GM12878 (cell line): Measurements from ENCODE around the gene SNAPIN. TPM values are rescaled to one million over a fixed set of nuclear protein-coding genes. Genes with fewer than 3 reads are reported as not detected.

ENCODE experiments used
- ATAC-seq: fragments of 200-7000 bp; cut with Tn5 transposase; 3 replicates; pipeline ENCODE4 v1.9.1; 2020; ENCODE audit warnings: mild to moderate bottlenecking, moderate library complexity
- BruUV-seq: library from RNA; stranded (reverse); fragments of 400-500 nt; replicated peaks from 2 replicates; lab custom pipeline; 2021; lab: Mats Ljungman, UMichigan
- CTCF ChIA-PET: fragments of 300-600 bp; sonication (Branson Sonifier 250); formaldehyde crosslinking; extraction: SDS; loops from one replicate; lab custom pipeline; 2021; ENCODE audit warnings: inconsistent platforms; lab: Yijun Ruan, JAX
- POLR2A ChIA-PET: fragments of 350-600 bp; formaldehyde crosslinking; extraction: SDS; loops from one replicate; lab custom pipeline; 2021; ENCODE audit warnings: inconsistent platforms; lab: Charles Lee
- RAD21 ChIA-PET: fragments of 300-600 bp; sonication (Branson Sonifier 250); formaldehyde crosslinking; loops from one replicate; lab custom pipeline; 2023; ENCODE audit warnings: antibody characterized with exemption; ENCODE audit not compliant: unreplicated experiment; lab: Charles Lee
- SMC1A ChIA-PET: fragments of 300-600 bp; sonication (Branson Sonifier 250); formaldehyde crosslinking; loops from one replicate; lab custom pipeline; 2023; ENCODE audit not compliant: unreplicated experiment, uncharacterized antibody; lab: Charles Lee
- DNase-seq: peaks from one replicate; pipeline ENCODE4 v3.0.0-alpha.2; 2011; ENCODE audit warnings: low read depth, low spot score
- FAIRE-seq: peaks from 3 replicates; lab custom pipeline; 2011; peaks lifted over from hg19 to GRCh38; lab: Jason Lieb, UNC
- H2AFZ ChIP-seq: 2 replicates; pipeline ENCODE4 v1.6.0; 2011; ENCODE audit warnings: low read depth, low read length, control low read depth; ENCODE audit not compliant: control insufficient read depth
- H3K27ac ChIP-seq: 2 replicates; pipeline ENCODE4 v1.5.1; 2011; ENCODE audit warnings: control low read depth; ENCODE audit not compliant: control insufficient read depth, insufficient read depth
- H3K27me3 ChIP-seq, 2 experiments: replicated peaks in 1 of 2; 2 replicates each; pipeline versions ENCODE4 v1.6.0 to v1.6.1; 2011; ENCODE audit warnings: low read length in 1 of 2; ENCODE audit not compliant: control insufficient read depth in 2 of 2, insufficient read depth in 2 of 2
- H3K36me3 ChIP-seq, 2 experiments: 2 replicates each; pipeline ENCODE4 v1.5.1; 2011; ENCODE audit warnings: low read length in 1 of 2; ENCODE audit not compliant: control insufficient read depth in 2 of 2, insufficient read depth in 2 of 2
- H3K4me1 ChIP-seq: 2 replicates; pipeline ENCODE4 v1.6.1; 2011; ENCODE audit warnings: mild to moderate bottlenecking, low read length, moderate library complexity, mixed read lengths; ENCODE audit not compliant: control insufficient read depth, insufficient read depth
- H3K4me2 ChIP-seq: 2 replicates; pipeline ENCODE4 v1.6.0; 2011; ENCODE audit warnings: control low read depth; ENCODE audit not compliant: control insufficient read depth, insufficient read depth
- H3K4me3 ChIP-seq: fragments of 200-600 bp; sonication (generic); 2 replicates; pipeline ENCODE4 v1.5.1; 2016
- H3K79me2 ChIP-seq: 2 replicates; pipeline ENCODE4 v1.6.0; 2011; ENCODE audit warnings: low read length; ENCODE audit not compliant: control insufficient read depth, insufficient read depth
- H3K9ac ChIP-seq: 2 replicates; pipeline ENCODE4 v1.8.0; 2011; ENCODE audit warnings: low read length, control low read depth, mixed read lengths; ENCODE audit not compliant: control insufficient read depth, insufficient read depth
- H3K9me3 ChIP-seq: replicated peaks from 3 replicates; pipeline ENCODE4 v1.5.1; 2011; ENCODE audit warnings: mild to moderate bottlenecking, low read length; ENCODE audit not compliant: control insufficient read depth, insufficient read depth
- H4K20me1 ChIP-seq: 2 replicates; pipeline ENCODE4 v1.6.0; 2011; ENCODE audit not compliant: control insufficient read depth, insufficient read depth
- CBFB ChIP-seq: IDR thresholded peaks from 2 replicates; pipeline ENCODE4 v1.6.1; 2016; ENCODE audit warnings: antibody characterized with exemption, low read depth
- NFYA ChIP-seq: IDR thresholded peaks from 2 replicates; pipeline ENCODE4 v1.6.1; 2011; ENCODE audit warnings: low read depth, mild to moderate bottlenecking, low read length, improper control_type of control experiment, borderline replicate concordance
- NR2C1 ChIP-seq: fragments of 450-650 bp; IDR thresholded peaks from 2 replicates; pipeline ENCODE4 v1.6.1; 2017; ENCODE audit warnings: antibody characterized with exemption, mild to moderate bottlenecking, moderate library complexity
- TCF7 ChIP-seq: IDR thresholded peaks from 2 replicates; pipeline ENCODE4 v1.6.1; 2014; ENCODE audit warnings: antibody characterized with exemption, borderline replicate concordance
- WGBS: methylation state at CpG from one replicate; pipeline ENCODE4 v1.1.6; 2016; ENCODE audit warnings: low lambda C conversion rate; ENCODE audit not compliant: insufficient replicate concordance, insufficient coverage; ENCODE audit errors: missing lambda C conversion rate; 5-methylcytosine and 5-hydroxymethylcytosine counted together
- in situ Hi-C: fragments of 300-500 bp; cut with MboI; formaldehyde crosslinking; loops from 9 replicates; pipeline ENCODE4 v1.14.3; 2018; ENCODE audit warnings: mixed read lengths
- intact Hi-C: fragments of 100-400 bp; cut with micrococcal nuclease; formaldehyde crosslinking; loops from one replicate; pipeline ENCODE4 v1.14.2; 2022; ENCODE audit not compliant: unreplicated experiment
- polyA plus RNA-seq, 11 experiments: library from polyadenylated mRNA; depleted of rRNA in 4 of 11; unstranded in 6 of 11; stranded (reverse) in 5 of 11; fragments of >200 nt; fragmentation: Nextera tagmentation in 4 of 11; fragmentation: Illumina TruSeq in 1 of 11; extraction: Ambion mirVana in 4 of 11; extraction: Trizol in 1 of 11; gene quantifications; 1 replicate in 1 of 11; 2 replicates in 10 of 11; pipeline versions ENCODE4 v1.2.1 to v1.2.3, GENCODE V29; 2011 to 2016; ENCODE audit warnings: inconsistent platforms in 2 of 11, missing spikeins in 2 of 11, low read depth in 1 of 11
- total RNA-seq, 4 experiments: library from RNA; depleted of rRNA in 3 of 4; stranded (reverse); fragments of >200 nt in 3 of 4; fragmentation: Illumina TruSeq in 1 of 4; extraction: Trizol in 1 of 4; gene quantifications; 2 replicates each; pipeline versions ENCODE4 v1.2.1 to v1.2.3, GENCODE V29; 2013 to 2021
- TF ChIP-seq, protein P1 (sequence below): fragments of 450-650 bp; IDR thresholded peaks from 2 replicates; pipeline ENCODE4 v1.6.1; 2017; ENCODE audit warnings: borderline replicate concordance
- TF ChIP-seq, protein P2 (sequence below): IDR thresholded peaks from 2 replicates; pipeline ENCODE4 v1.6.1; 2011; ENCODE audit warnings: low read depth, mild to moderate bottlenecking, low read length, moderate library complexity, borderline replicate concordance; ENCODE audit errors: extremely low read depth
- TF ChIP-seq, protein P3 (sequence below), 3 experiments: IDR thresholded peaks in 2 of 3; conservative IDR thresholded peaks in 1 of 3; 2 replicates each; pipeline ENCODE4 v1.5.1; 2011; ENCODE audit warnings: low read depth in 3 of 3, low read length in 3 of 3, mild to moderate bottlenecking in 3 of 3, control low read depth in 2 of 3, moderate library complexity in 2 of 3, inconsistent platforms in 1 of 3, mixed read lengths in 1 of 3; ENCODE audit not compliant: control insufficient read depth in 2 of 3, insufficient read depth in 1 of 3; ENCODE audit errors: extremely low read depth in 1 of 3
- TF ChIP-seq, protein P4 (sequence below): IDR thresholded peaks from 2 replicates; pipeline ENCODE4 v1.6.1; 2011; ENCODE audit warnings: mild to moderate bottlenecking, low read depth, low read length, moderate library complexity; ENCODE audit not compliant: insufficient replicate concordance
- TF ChIP-seq, protein P5 (sequence below): IDR thresholded peaks from 2 replicates; pipeline ENCODE4 v1.6.1; 2012; ENCODE audit warnings: low read depth, low read length, improper control_type of control experiment

Gene SNAPIN
- total and polyA plus RNA-seq, 10 of the 15 experiments (the other 5 are each of a cell fraction or from before 2014, with no cell fraction given) = 12.4 to 78.1 (median 38.6) TPM

DNA sequence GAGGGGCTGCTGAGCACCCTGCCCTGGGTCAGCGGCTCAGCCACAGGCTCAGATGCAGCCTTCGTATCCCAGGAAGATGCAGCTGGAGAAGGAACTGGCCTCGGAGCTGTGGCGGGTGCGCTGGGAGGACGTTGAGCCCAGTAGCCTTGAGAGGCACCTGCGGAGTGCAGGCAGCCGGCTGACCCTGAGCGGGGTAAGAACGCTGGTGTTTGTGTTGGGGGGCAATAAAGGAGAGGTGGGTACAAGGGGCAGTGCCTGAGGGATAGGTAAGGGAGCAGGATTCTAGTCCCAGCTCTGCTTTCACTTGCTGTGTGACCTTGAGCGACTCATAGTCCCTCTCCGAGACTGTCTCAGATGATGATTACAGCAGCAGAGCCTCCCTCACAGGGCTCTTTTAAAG is 26.4 kb downstream of the SNAPIN start:
- Histone ChIP-seq H3K27ac (no peak overlapping the region), H3K4me3 (no peak overlapping the region), H3K9me3 (no peaks in the 10 kb centered on the region), H2AFZ (no peak overlapping the region), H3K4me1 (no peaks in the 10 kb centered on the region), H4K20me1 (no peaks in the 10 kb centered on the region; the same call in 1 of the 2 replicates), H3K36me3 (no peaks in the 10 kb centered on the region), H3K27me3 (peaks cover 5 to 8% of the 10 kb centered on the region in 2 experiments), H3K4me2 (no peak overlapping the region), H3K9ac (no peak overlapping the region), H3K79me2 (no peaks in the 10 kb centered on the region)
- intact Hi-C loops = no loop called here
- ATAC-seq (no peak), DNase-seq (no peak), FAIRE-seq (no peak)
- WGBS = 56% methylated on average over 12 of the region's 12 CpGs
- ChIA-PET RAD21 (no interaction called here), SMC1A (interaction anchor here (0.7 to 1.3 kb wide), 2 partner anchors 10 to 114 kb away, joined by 3 read pairs; no protein-coding TSS in a partner anchor), CTCF (no interaction called here), POLR2A (no interaction called here)
- in situ Hi-C loops = no loop called here
- no peak for TF ChIP-seq TCF7
- TF ChIP-seq, protein P1, sequence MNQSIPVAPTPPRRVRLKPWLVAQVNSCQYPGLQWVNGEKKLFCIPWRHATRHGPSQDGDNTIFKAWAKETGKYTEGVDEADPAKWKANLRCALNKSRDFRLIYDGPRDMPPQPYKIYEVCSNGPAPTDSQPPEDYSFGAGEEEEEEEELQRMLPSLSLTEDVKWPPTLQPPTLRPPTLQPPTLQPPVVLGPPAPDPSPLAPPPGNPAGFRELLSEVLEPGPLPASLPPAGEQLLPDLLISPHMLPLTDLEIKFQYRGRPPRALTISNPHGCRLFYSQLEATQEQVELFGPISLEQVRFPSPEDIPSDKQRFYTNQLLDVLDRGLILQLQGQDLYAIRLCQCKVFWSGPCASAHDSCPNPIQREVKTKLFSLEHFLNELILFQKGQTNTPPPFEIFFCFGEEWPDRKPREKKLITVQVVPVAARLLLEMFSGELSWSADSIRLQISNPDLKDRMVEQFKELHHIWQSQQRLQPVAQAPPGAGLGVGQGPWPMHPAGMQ = no peak
- BruUV-seq = no TSS peak

DNA sequence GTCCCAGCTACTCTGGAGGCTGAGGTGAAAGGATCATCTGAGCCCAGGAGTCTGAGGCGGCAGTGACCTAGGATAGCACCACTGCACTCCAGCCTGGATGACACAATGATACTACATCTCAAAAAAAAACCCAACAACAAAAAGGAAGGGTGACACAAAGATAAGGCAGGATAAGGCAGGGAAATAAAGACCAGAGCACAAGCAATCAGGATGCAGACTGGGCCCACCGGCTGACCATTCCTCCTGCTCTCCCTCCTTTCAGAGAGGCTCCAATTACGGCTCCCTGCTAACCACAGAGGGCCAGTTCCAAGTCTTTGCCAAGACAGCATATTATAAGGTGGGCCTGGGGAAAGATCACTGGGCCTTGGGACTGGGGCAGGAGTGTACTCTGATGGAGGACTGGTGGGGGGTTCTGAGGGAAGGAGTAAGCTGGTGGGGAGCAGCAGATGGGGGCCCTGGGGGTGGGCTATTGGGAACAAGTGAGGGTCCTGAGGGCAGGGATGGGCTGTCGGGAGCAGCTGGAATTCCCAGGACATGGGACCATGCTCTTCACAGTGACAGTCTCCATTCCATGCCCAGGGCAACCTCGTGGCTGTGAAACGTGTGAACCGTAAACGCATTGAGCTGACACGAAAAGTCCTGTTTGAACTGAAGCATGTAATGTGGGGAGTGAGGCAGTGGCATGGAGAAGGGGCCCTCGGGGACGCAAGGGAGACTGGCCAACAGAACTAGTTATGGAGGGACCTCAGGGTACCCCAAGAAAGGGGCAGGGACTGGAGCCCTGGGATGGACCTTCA is 27.2 kb downstream of the SNAPIN start:
- Histone ChIP-seq H3K9ac (no peak overlapping the region), H3K4me2 (no peak overlapping the region), H4K20me1 (no peaks in the 10 kb centered on the region; the same call in 1 of the 2 replicates), H3K9me3 (no peaks in the 10 kb centered on the region), H3K79me2 (no peaks in the 10 kb centered on the region), H2AFZ (no peak overlapping the region), H3K36me3 (no peaks in the 10 kb centered on the region), H3K4me3 (no peak overlapping the region), H3K27ac (no peak overlapping the region), H3K27me3 (peaks cover 2 to 3% of the 10 kb centered on the region in 2 experiments; a peak in 3 of 4 replicates), H3K4me1 (no peaks in the 10 kb centered on the region)
- CTCF ChIA-PET = no interaction called here
- RAD21 ChIA-PET = interaction anchor here (1.0 kb wide), 1 partner anchor 300 kb away, joined by 3 read pairs; the partner anchor contains the start of gene RAB13
- SMC1A ChIA-PET = no interaction called here
- ATAC-seq (no peak), DNase-seq (no peak), FAIRE-seq (no peak)
- 35% methylated on average over 11 of the region's 11 CpGs for WGBS
- POLR2A ChIA-PET = no interaction called here
- intact Hi-C loops = no loop called here
- in situ Hi-C loops = no loop called here
- no TSS peak for BruUV-seq
- TF ChIP-seq, protein P2, sequence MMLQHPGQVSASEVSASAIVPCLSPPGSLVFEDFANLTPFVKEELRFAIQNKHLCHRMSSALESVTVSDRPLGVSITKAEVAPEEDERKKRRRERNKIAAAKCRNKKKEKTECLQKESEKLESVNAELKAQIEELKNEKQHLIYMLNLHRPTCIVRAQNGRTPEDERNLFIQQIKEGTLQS = no peak
- TF ChIP-seq, protein P3, sequence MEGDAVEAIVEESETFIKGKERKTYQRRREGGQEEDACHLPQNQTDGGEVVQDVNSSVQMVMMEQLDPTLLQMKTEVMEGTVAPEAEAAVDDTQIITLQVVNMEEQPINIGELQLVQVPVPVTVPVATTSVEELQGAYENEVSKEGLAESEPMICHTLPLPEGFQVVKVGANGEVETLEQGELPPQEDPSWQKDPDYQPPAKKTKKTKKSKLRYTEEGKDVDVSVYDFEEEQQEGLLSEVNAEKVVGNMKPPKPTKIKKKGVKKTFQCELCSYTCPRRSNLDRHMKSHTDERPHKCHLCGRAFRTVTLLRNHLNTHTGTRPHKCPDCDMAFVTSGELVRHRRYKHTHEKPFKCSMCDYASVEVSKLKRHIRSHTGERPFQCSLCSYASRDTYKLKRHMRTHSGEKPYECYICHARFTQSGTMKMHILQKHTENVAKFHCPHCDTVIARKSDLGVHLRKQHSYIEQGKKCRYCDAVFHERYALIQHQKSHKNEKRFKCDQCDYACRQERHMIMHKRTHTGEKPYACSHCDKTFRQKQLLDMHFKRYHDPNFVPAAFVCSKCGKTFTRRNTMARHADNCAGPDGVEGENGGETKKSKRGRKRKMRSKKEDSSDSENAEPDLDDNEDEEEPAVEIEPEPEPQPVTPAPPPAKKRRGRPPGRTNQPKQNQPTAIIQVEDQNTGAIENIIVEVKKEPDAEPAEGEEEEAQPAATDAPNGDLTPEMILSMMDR (IDR thresholded peaks at IDR 0.05 in 2 of 3, conservative IDR thresholded peaks at IDR 0.05 in 1 of 3; ENCODE audit: control insufficient read depth in 2 of 3, extremely low read depth in 1 of 3, insufficient read depth in 1 of 3, low read depth in 3 of 3, low read length in 3 of 3) = no peak
- TF ChIP-seq NR2C1 (no peak), NFYA (no peak), CBFB (no peak)
- TF ChIP-seq, protein P4, sequence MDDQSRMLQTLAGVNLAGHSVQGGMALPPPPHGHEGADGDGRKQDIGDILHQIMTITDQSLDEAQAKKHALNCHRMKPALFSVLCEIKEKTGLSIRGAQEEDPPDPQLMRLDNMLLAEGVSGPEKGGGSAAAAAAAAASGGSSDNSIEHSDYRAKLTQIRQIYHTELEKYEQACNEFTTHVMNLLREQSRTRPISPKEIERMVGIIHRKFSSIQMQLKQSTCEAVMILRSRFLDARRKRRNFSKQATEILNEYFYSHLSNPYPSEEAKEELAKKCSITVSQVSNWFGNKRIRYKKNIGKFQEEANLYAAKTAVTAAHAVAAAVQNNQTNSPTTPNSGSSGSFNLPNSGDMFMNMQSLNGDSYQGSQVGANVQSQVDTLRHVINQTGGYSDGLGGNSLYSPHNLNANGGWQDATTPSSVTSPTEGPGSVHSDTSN = no peak
- TF ChIP-seq, protein P5, sequence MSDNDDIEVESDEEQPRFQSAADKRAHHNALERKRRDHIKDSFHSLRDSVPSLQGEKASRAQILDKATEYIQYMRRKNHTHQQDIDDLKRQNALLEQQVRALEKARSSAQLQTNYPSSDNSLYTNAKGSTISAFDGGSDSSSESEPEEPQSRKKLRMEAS = no peak
